GM23338 (cell line): ENCODE data around the gene ESR2. TPM values are rescaled to one million over a fixed set of nuclear protein-coding genes. Genes with fewer than 3 reads are reported as not detected.

Source experiments
- ATAC-seq: fragments of 200-7000 bp; cut with Tn5 transposase; 3 replicates; pipeline ENCODE4 v1.9.1; 2020
- DNase-seq: peaks from one replicate; pipeline ENCODE4 v3.0.0-alpha.2; 2015; ENCODE audit warnings: low spot score
- H2AFZ ChIP-seq: fragments of 200-600 bp; sonication (generic); 2 replicates; pipeline ENCODE4 v1.8.0; 2016; ENCODE audit warnings: antibody characterized with exemption, mild to moderate bottlenecking, moderate library complexity
- H3F3A ChIP-seq: fragments of 200-600 bp; sonication (generic); replicated peaks from 2 replicates; pipeline ENCODE4 v1.8.0; 2017; ENCODE audit warnings: antibody characterized with exemption, mixed run types, low read depth
- H3K27ac ChIP-seq: fragments of 200-600 bp; sonication (generic); 2 replicates; pipeline ENCODE4 v1.6.1; 2016; ENCODE audit warnings: low read depth
- H3K27me3 ChIP-seq: fragments of 200-600 bp; sonication (generic); 2 replicates; pipeline ENCODE4 v1.8.0; 2016; ENCODE audit warnings: mild to moderate bottlenecking, mixed run types, moderate library complexity; ENCODE audit not compliant: insufficient read depth
- H3K36me3 ChIP-seq: fragments of 200-600 bp; sonication (generic); 2 replicates; pipeline ENCODE4 v1.8.0; 2016; ENCODE audit warnings: mild to moderate bottlenecking; ENCODE audit not compliant: insufficient read depth
- H3K4me1 ChIP-seq: fragments of 200-600 bp; sonication (generic); 2 replicates; pipeline ENCODE4 v1.8.0; 2016; ENCODE audit warnings: mild to moderate bottlenecking, moderate library complexity; ENCODE audit not compliant: insufficient read depth
- H3K4me2 ChIP-seq: fragments of 200-600 bp; sonication (generic); 2 replicates; pipeline ENCODE4 v1.7.1; 2017; ENCODE audit warnings: mixed run types
- H3K4me3 ChIP-seq: fragments of 200-600 bp; sonication (generic); 2 replicates; pipeline ENCODE4 v1.6.1; 2016; ENCODE audit warnings: mixed run types
- H3K79me2 ChIP-seq: fragments of 200-600 bp; sonication (generic); replicated peaks from 2 replicates; pipeline ENCODE4 v1.8.0; 2017; ENCODE audit warnings: mild to moderate bottlenecking; ENCODE audit not compliant: insufficient read depth
- H3K9me2 ChIP-seq: fragments of 200-600 bp; sonication (generic); 2 replicates; pipeline ENCODE4 v1.8.0; 2017; ENCODE audit not compliant: insufficient read depth
- H4K20me1 ChIP-seq: fragments of 200-600 bp; sonication (generic); replicated peaks from 2 replicates; pipeline ENCODE4 v1.8.0; 2017; ENCODE audit warnings: mild to moderate bottlenecking; ENCODE audit not compliant: insufficient read depth
- H3K27ac Mint-ChIP-seq: 2 replicates; pipeline ENCODE4 v1.8.0; 2020; ENCODE audit warnings: inconsistent platforms, mild to moderate bottlenecking, moderate library complexity, mixed read lengths
- H3K27me3 Mint-ChIP-seq: 3 replicates; pipeline ENCODE4 v1.8.0; 2022; ENCODE audit warnings: low read depth, mild to moderate bottlenecking, moderate library complexity, mixed read lengths, inconsistent platforms; ENCODE audit not compliant: insufficient read depth, poor library complexity
- H3K36me3 Mint-ChIP-seq: 3 replicates; pipeline ENCODE4 v1.8.0; 2021; ENCODE audit warnings: low read depth, mild to moderate bottlenecking, inconsistent platforms, moderate library complexity, mixed read lengths
- H3K4me1 Mint-ChIP-seq: 3 replicates; pipeline ENCODE4 v1.8.0; 2020; ENCODE audit warnings: mild to moderate bottlenecking, inconsistent platforms, mixed read lengths
- H3K4me3 Mint-ChIP-seq: 3 replicates; pipeline ENCODE4 v1.8.0; 2021; ENCODE audit warnings: moderate library complexity, mild to moderate bottlenecking, inconsistent platforms, mixed read lengths
- H3K9me3 Mint-ChIP-seq: 3 replicates; pipeline ENCODE4 v1.8.0; 2020; ENCODE audit warnings: moderate library complexity, mild to moderate bottlenecking, inconsistent platforms, mixed read lengths
- CREB1 ChIP-seq: fragments of 250-450 bp; sonication (Bioruptor Pico); IDR thresholded peaks from 2 replicates; pipeline ENCODE4 v1.5.0; 2020; ENCODE audit warnings: low read depth, mild to moderate bottlenecking, moderate library complexity
- CTCF ChIP-seq, 2 experiments: fragments of 200-600 bp in 1 of 2; sonication (generic) in 1 of 2; conservative IDR thresholded peaks; 2 replicates each; pipeline versions ENCODE4 v1.5.1 to v1.6.1; 2016 to 2017; ENCODE audit warnings: antibody characterized with exemption in 2 of 2, low read depth in 2 of 2, mild to moderate bottlenecking in 2 of 2, moderate library complexity in 1 of 2
- ETS1 ChIP-seq: IDR thresholded peaks from 2 replicates; pipeline ENCODE4 v1.6.1; 2016; ENCODE audit warnings: antibody characterized with exemption
- EZH2 ChIP-seq: fragments of 200-600 bp; sonication (generic); IDR thresholded peaks from one replicate; pipeline ENCODE4 v1.8.0; 2017; ENCODE audit warnings: antibody characterized with exemption, mild to moderate bottlenecking, low read depth; ENCODE audit not compliant: unreplicated experiment
- EZH2phosphoT487 ChIP-seq: fragments of 200-600 bp; sonication (generic); IDR thresholded peaks from one replicate; pipeline ENCODE4 v1.8.1; 2018; ENCODE audit warnings: antibody characterized with exemption; ENCODE audit not compliant: unreplicated experiment
- JUNB ChIP-seq: IDR thresholded peaks from one replicate; pipeline ENCODE4 v1.6.1; 2016; ENCODE audit warnings: antibody characterized with exemption; ENCODE audit not compliant: unreplicated experiment
- NANOG ChIP-seq: IDR thresholded peaks from 2 replicates; pipeline ENCODE4 v1.6.1; 2016; ENCODE audit warnings: antibody characterized with exemption, borderline replicate concordance
- POLR2AphosphoS5 ChIP-seq: IDR thresholded peaks from 2 replicates; pipeline ENCODE4 v1.6.1; 2016; ENCODE audit warnings: antibody characterized with exemption, low read depth
- STAT1 ChIP-seq: IDR thresholded peaks from one replicate; pipeline ENCODE4 v1.6.1; 2016; ENCODE audit warnings: antibody characterized with exemption; ENCODE audit not compliant: unreplicated experiment
- ZNF114 ChIP-seq: fragments of 250-450 bp; sonication (Bioruptor Pico); IDR thresholded peaks from 2 replicates; pipeline ENCODE4 v1.5.0; 2020; ENCODE audit warnings: mild to moderate bottlenecking, moderate library complexity
- polyA plus RNA-seq: library from polyadenylated mRNA; unstranded; fragments of >200 nt; fragmentation: Nextera tagmentation; extraction: Ambion mirVana; gene quantifications from 2 replicates; pipeline ENCODE4 v1.2.1, GENCODE V29; 2016
- total RNA-seq: library from RNA; depleted of rRNA; stranded (reverse); fragments of >200 nt; shearing (Covaris generic); gene quantifications from 2 replicates; pipeline ENCODE4 v1.2.3, GENCODE V29; 2014
- TF ChIP-seq, protein P1 (sequence below): IDR thresholded peaks from one replicate; pipeline ENCODE4 v1.6.1; 2018; ENCODE audit warnings: antibody characterized with exemption; ENCODE audit not compliant: unreplicated experiment

The ESR2 gene
- total and polyA plus RNA-seq, 2 experiments from 2014 or later = 0.58 to 0.59 TPM

GRCh38 chr14:64266239-64266638, 27.9 kb downstream of the ESR2 start (continued):
- TF ChIP-seq, protein P1, sequence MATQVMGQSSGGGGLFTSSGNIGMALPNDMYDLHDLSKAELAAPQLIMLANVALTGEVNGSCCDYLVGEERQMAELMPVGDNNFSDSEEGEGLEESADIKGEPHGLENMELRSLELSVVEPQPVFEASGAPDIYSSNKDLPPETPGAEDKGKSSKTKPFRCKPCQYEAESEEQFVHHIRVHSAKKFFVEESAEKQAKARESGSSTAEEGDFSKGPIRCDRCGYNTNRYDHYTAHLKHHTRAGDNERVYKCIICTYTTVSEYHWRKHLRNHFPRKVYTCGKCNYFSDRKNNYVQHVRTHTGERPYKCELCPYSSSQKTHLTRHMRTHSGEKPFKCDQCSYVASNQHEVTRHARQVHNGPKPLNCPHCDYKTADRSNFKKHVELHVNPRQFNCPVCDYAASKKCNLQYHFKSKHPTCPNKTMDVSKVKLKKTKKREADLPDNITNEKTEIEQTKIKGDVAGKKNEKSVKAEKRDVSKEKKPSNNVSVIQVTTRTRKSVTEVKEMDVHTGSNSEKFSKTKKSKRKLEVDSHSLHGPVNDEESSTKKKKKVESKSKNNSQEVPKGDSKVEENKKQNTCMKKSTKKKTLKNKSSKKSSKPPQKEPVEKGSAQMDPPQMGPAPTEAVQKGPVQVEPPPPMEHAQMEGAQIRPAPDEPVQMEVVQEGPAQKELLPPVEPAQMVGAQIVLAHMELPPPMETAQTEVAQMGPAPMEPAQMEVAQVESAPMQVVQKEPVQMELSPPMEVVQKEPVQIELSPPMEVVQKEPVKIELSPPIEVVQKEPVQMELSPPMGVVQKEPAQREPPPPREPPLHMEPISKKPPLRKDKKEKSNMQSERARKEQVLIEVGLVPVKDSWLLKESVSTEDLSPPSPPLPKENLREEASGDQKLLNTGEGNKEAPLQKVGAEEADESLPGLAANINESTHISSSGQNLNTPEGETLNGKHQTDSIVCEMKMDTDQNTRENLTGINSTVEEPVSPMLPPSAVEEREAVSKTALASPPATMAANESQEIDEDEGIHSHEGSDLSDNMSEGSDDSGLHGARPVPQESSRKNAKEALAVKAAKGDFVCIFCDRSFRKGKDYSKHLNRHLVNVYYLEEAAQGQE = no peak
- TF ChIP-seq CREB1 (CRISPR knock-in tag) (no peak), JUNB (no peak), EZH2phosphoT487 (no peak), CTCF (conservative IDR thresholded peaks at IDR 0.05; ENCODE audit: low read depth in 2 of 2) (no peak), ETS1 (no peak), STAT1 (no peak), POLR2AphosphoS5 (no peak), EZH2 (no peak), ZNF114 (no peak)

DNA sequence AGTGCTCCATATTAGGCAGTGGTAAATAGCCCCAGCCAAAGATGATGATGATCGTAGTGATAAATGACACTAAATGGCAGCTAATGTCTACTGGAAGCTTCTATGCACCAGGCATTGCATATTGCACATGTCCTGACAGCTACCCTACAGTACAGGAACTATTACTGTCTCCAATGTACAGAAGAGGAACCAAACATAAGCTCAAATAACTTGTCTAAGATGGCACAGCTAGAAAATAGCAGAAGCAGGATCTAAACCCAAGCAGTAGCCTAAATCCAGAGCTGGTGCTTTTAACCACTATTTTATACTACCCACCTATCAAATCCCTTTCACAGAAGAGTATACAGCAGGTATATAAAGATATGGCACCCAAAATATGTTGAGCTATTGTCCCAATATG, 28.9 kb downstream of the ESR2 start:
- DNase-seq (no peak), ATAC-seq (no peak)
- no peak overlapping the region for H3K4me3 ChIP-seq
- H3K36me3 Mint-ChIP-seq = no peaks in the 10 kb centered on the region
- peaks cover 5% of the 10 kb centered on the region for H3K27me3 Mint-ChIP-seq
- H3K4me1 ChIP-seq = no peaks in the 10 kb centered on the region
- no peaks in the 10 kb centered on the region for H3F3A ChIP-seq
- no peaks in the 10 kb centered on the region for H4K20me1 ChIP-seq
- no peak overlapping the region for H3K27ac ChIP-seq
- no peak overlapping the region for H3K4me2 ChIP-seq
- H3K27ac Mint-ChIP-seq = no peak overlapping the region
- H3K36me3 ChIP-seq = no peaks in the 10 kb centered on the region
- no peaks in the 10 kb centered on the region for H3K27me3 ChIP-seq
- H3K79me2 ChIP-seq = no peaks in the 10 kb centered on the region
- H3K9me3 Mint-ChIP-seq = no peaks in the 10 kb centered on the region
- H2AFZ ChIP-seq = no peak overlapping the region
- H3K4me1 Mint-ChIP-seq = no peaks in the 10 kb centered on the region
- H3K9me2 ChIP-seq = no peaks in the 10 kb centered on the region; the same call in 1 of the 2 replicates
- no peak overlapping the region for H3K4me3 Mint-ChIP-seq
- TF ChIP-seq STAT1 (no peak), EZH2 (no peak), NANOG (no peak), CTCF (conservative IDR thresholded peaks at IDR 0.05; ENCODE audit: low read depth in 2 of 2) (no peak), CREB1 (CRISPR knock-in tag) (no peak), JUNB (no peak), ETS1 (no peak), EZH2phosphoT487 (no peak), ZNF114 (no peak), POLR2AphosphoS5 (no peak)
- TF ChIP-seq, protein P1 = no peak
